ENCODE results near the gene TRPM3. TPM values are rescaled to one million over a fixed set of nuclear protein-coding genes. Genes with fewer than 3 reads are reported as not detected.
A peak's percentile ranks its signal among the peaks of the same experiment; 100 is the strongest.

TRPM3 gene
- total RNA-seq, 1 experiment from 2014 or later: 5.4 TPM

- ATAC-seq (no peak), DNase-seq (ENCODE audit: low spot score) (no peak)
- Mint-ChIP-seq H3K4me1 (peaks cover 75% of the 10 kb centered on the region), H3K27me3 (ENCODE audit: low read depth) (no peaks in the 10 kb centered on the region), H3K36me3 (peaks cover 15% of the 10 kb centered on the region), H3K27ac (peak overlapping the region; percentile 96), H3K4me3 (peak overlapping the region; percentile 84), H3K9me3 (peaks cover 13% of the 10 kb centered on the region)
- POLR2A ChIA-PET: no interaction called here
- TF ChIP-seq FOXK1 (CRISPR knock-in tag; IDR thresholded peaks at IDR 0.05) (no peak), SP1 (CRISPR knock-in tag; conservative IDR thresholded peaks at IDR 0.05) (0 out of 2 replicates have a peak, but pooled peaks have one; percentile 19)
- CTCF ChIA-PET: no interaction called here
Measured at GRCh38 chr9:71122022-71122275, 528 bp upstream of the TRPM3 start.

GRCh38 chr9:71120501-71121247 lies 747 bp downstream of the TRPM3 start:
- Mint-ChIP-seq H3K27me3 (ENCODE audit: low read depth) (no peaks in the 10 kb centered on the region), H3K4me1 (peaks cover 84% of the 10 kb centered on the region), H3K4me3 (peak overlapping the region; percentile 84), H3K36me3 (peaks cover 5% of the 10 kb centered on the region), H3K27ac (peak overlapping the region; percentile 99), H3K9me3 (peaks cover 3% of the 10 kb centered on the region)
- CTCF ChIA-PET: no interaction called here
- ATAC-seq: peak; percentile 67
- TF ChIP-seq IRF1 (CRISPR knock-in tag; IDR thresholded peaks at IDR 0.05) (no peak), NFYB (CRISPR knock-in tag; conservative IDR thresholded peaks at IDR 0.05; ENCODE audit: low read depth) (no peak), MAX (CRISPR knock-in tag; IDR thresholded peaks at IDR 0.05) (no peak), AFF4 (CRISPR knock-in tag; IDR thresholded peaks at IDR 0.05; ENCODE audit: borderline replicate concordance) (no peak), CBFB (CRISPR knock-in tag; IDR thresholded peaks at IDR 0.05; ENCODE audit: low read depth) (no peak), ERG (CRISPR knock-in tag; IDR thresholded peaks at IDR 0.05) (no peak)
- DNase-seq (ENCODE audit: low spot score): peak; percentile 24
- POLR2A ChIA-PET: interaction anchor here (0.5 kb wide), 1 partner anchor 421 kb away, joined by 5 read pairs; no protein-coding TSS in a partner anchor

GRCh38 chr9:71119746-71120145 lies 1.7 kb downstream of the TRPM3 start:
- Mint-ChIP-seq H3K27me3 (ENCODE audit: low read depth) (no peaks in the 10 kb centered on the region), H3K4me1 (peaks cover 89% of the 10 kb centered on the region), H3K27ac (peak overlapping the region; percentile 99), H3K36me3 (no peaks in the 10 kb centered on the region), H3K4me3 (peak overlapping the region; percentile 84), H3K9me3 (no peaks in the 10 kb centered on the region)
- ATAC-seq (peak; percentile 5; the same call in 1 of the 2 replicates), DNase-seq (ENCODE audit: low spot score) (no peak)
- no peak for TF ChIP-seq TEAD4 (CRISPR knock-in tag; IDR thresholded peaks at IDR 0.05)
- no peak for TF ChIP-seq GRHL2 (CRISPR knock-in tag; IDR thresholded peaks at IDR 0.05; ENCODE audit: insufficient replicate concordance, severe bottlenecking)
- no peak for TF ChIP-seq ZSCAN18 (CRISPR knock-in tag; IDR thresholded peaks at IDR 0.05)
- TF ChIP-seq E2F5 (CRISPR knock-in tag; IDR thresholded peaks at IDR 0.05): no peak
- TF ChIP-seq OVOL2 (CRISPR knock-in tag; IDR thresholded peaks at IDR 0.05; ENCODE audit: borderline replicate concordance): no peak
- TF ChIP-seq ZNF317 (CRISPR knock-in tag; IDR thresholded peaks at IDR 0.05; ENCODE audit: borderline replicate concordance, low read depth): no peak
- ChIA-PET CTCF (no interaction called here), POLR2A (interaction anchor here (1.0 kb wide), 1 partner anchor 43 kb away, joined by 3 read pairs; no protein-coding TSS in a partner anchor)

All from WTC11 (cell line).